Measurements from ENCODE around the gene NUP98.

The NUP98 gene

DNA sequence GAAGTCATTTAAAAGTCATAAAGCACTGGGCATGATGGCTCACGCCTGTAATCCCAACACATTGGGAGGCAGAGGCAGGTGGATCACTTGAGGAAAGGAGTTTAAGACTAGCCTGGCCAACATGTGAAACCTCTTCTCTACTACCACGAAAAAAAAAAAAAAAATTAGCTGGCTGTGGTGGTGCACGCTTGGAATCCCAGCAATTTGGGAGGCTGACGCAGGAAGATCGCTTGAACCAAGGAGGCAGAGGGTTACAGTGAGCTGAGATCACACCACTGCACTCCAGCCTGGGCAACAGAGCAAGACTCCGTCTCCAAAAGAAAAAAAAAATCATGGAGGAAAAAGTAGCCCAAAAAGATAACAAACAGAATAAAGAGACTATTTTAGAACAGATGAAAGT lies 42.2 kb downstream of the NUP98 start:
- H3K27me3 Mint-ChIP-seq, result no peaks in the 10 kb centered on the region
- no peaks in the 10 kb centered on the region for H3K4me1 Mint-ChIP-seq
- peaks cover 28 to 47% of the 10 kb centered on the region in 2 donors for H3K36me3 Mint-ChIP-seq
- ATAC-seq (replicated peaks), result no peak
- DNase-seq, result no peak
- no peaks in the 10 kb centered on the region for H3K9me3 Mint-ChIP-seq
- H3K27ac Mint-ChIP-seq, result peak overlapping the region; percentile 59
- H3K4me3 Mint-ChIP-seq, result no peak overlapping the region

DNA sequence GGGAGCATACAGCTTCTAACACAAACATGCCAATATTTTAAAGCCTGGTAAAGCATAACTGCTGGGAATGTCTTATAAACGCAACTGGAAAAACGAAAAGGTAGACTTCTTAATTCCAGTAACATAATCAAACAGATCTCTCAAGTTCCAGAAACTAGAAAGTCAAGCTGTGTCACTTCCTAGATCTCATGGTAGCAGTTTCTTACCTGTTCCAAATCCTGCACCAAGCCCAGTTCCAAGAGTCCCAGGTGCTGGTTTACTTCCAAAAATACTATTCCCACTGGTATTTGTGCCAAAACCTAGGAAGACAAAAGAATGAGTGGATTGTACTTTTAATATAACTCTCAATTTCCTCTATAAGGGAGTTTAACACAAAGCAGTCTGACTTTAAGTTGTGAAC lies 44.2 kb downstream of the NUP98 start:
- peaks cover 20 to 36% of the 10 kb centered on the region in 2 donors for H3K36me3 Mint-ChIP-seq
- no peak for ATAC-seq (replicated peaks)

DNA sequence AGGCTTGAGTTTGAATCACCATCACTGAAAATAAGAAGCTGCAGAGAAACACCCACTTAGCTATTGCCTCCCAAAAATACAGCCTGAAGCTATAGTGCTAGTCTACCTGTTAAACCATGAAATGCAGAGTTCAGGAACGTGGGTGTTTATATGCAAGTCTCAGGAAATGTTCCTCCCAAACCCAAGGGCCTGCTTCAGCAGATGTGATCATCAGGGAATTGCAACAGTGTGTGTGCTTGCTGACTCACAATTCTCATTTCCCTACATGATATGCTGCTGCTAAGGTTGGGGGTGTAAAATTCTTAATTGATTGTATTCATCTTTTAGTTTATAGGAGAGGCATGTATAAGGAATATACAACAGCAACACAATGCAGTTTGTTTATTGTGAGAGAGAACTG lies 49.6 kb downstream of the NUP98 start:
- peaks cover 4 to 29% of the 10 kb centered on the region in 2 donors for H3K36me3 Mint-ChIP-seq
- no peaks in the 10 kb centered on the region for H3K9me3 Mint-ChIP-seq
- H3K27ac Mint-ChIP-seq, result peak overlapping the region; percentile 37
- H3K4me1 Mint-ChIP-seq, result peaks cover 2 to 5% of the 10 kb centered on the region in 2 donors
- no peak for DNase-seq
- ATAC-seq (replicated peaks), result peak in 1 of 2 donors; percentile 31
- no peak overlapping the region for H3K4me3 Mint-ChIP-seq
- no peaks in the 10 kb centered on the region for H3K27me3 Mint-ChIP-seq

More for the DNA sequence above, 44.2 kb downstream of the NUP98 start:
- no peak for DNase-seq
- no peak overlapping the region for H3K4me3 Mint-ChIP-seq
- H3K27me3 Mint-ChIP-seq, result no peaks in the 10 kb centered on the region
- H3K27ac Mint-ChIP-seq, result peak overlapping the region; percentile 42
- no peaks in the 10 kb centered on the region for H3K4me1 Mint-ChIP-seq
- H3K9me3 Mint-ChIP-seq, result no peaks in the 10 kb centered on the region

DNA sequence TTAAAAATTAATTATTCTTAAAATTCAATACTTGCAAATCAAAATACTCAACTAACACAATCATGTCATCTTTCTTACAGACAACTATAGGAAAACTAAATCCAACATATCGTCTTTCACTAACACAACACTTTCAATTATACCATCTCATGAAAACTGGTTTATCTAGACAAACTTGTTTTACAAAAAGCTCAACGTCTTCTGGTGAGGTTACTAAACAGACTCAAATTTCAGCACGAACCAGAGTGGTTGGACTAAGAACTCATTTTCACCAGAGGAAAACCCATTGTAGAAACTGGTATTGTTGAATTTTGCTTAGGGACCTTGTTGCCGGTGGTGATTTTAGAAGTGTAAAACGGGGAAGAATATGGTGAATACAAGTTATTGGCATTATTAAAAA lies 52.2 kb downstream of the NUP98 start:
- ATAC-seq (replicated peaks) (no peak), DNase-seq (no peak)
- no peaks in the 10 kb centered on the region for H3K9me3 Mint-ChIP-seq
- no peak overlapping the region for H3K4me3 Mint-ChIP-seq
- H3K27me3 Mint-ChIP-seq, result no peaks in the 10 kb centered on the region
- no peak overlapping the region for H3K27ac Mint-ChIP-seq
- peaks cover 20 to 32% of the 10 kb centered on the region in 2 donors for H3K36me3 Mint-ChIP-seq
- H3K4me1 Mint-ChIP-seq, result peaks cover 2 to 5% of the 10 kb centered on the region in 2 donors

DNA sequence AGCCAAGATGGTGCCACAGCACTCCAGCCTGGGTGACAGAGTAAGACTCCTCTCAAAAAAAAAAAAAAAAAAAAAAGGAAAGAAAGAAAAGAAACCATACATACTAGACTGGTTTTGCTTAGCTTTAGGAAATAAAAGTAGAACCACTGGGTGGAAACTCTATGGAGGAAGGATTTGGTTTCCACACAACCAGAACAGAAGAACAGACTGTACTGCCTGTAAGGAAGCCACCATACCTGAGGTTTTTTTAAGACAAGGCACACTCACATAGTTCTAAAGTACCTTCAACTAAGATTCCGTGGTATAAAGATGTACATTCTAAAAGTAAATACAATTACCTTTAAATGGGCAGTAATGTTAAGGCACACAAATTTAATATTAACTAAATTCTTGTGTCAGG lies 58.6 kb downstream of the NUP98 start:
- no peak for DNase-seq
- H3K36me3 Mint-ChIP-seq, result peaks cover 35 to 41% of the 10 kb centered on the region in 2 donors
- no peaks in the 10 kb centered on the region for H3K27me3 Mint-ChIP-seq
- no peak overlapping the region for H3K27ac Mint-ChIP-seq
- no peak for ATAC-seq (replicated peaks)
- no peaks in the 10 kb centered on the region for H3K9me3 Mint-ChIP-seq
- no peak overlapping the region for H3K4me3 Mint-ChIP-seq
- no peaks in the 10 kb centered on the region for H3K4me1 Mint-ChIP-seq

DNA sequence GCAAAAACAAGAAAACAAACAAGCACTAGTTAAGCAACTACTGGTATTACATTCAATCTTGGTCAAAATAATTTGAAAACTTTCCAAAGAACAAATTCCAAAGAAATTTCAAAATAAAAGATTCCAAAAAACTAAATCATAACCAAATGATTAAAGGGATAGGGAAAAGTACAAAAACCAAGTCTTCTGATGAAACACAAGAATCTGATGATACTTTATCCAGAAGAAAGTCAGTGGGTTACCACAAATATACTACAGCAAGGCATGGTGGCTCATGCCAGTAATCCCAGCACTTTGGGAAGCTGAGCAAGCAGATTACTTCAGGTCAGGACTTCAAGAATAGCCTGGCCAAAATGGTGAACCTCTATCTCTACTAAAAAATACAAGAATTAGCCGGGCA lies 59.1 kb downstream of the NUP98 start:
- peaks cover 35 to 44% of the 10 kb centered on the region in 2 donors for H3K36me3 Mint-ChIP-seq
- no peak for DNase-seq

DNA sequence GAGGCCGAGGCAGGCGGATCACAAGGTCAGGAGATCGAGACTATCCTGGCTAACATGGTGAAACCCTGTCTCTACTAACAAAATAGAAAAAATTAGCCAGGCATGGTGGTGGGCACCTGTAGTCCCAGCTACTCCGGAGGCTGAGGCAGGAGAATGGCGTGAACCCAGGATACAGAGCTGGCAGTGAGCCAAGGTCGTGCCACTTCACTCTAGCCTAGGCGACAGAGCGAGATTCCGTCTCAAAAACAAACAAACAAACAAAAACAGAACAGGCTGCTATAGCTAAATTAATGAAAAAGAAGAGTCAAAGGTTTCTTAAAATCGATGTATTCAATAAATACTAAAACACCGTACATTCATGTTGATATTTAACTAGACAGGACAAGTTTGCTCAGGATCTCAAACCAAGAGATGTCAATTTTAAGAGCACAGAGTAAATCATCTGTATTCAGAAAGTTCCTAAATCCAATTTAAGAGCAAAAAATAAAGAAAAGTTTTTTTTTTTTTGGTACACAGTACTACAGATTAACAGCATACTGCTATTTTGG lies 59.9 kb downstream of the NUP98 start:
- H3K9me3 Mint-ChIP-seq, result no peaks in the 10 kb centered on the region
- peaks cover 37 to 51% of the 10 kb centered on the region in 2 donors for H3K36me3 Mint-ChIP-seq
- H3K27ac Mint-ChIP-seq, result no peak overlapping the region
- no peak for DNase-seq
- ATAC-seq (replicated peaks), result no peak
- H3K4me1 Mint-ChIP-seq, result no peaks in the 10 kb centered on the region
- no peaks in the 10 kb centered on the region for H3K27me3 Mint-ChIP-seq
- no peak overlapping the region for H3K4me3 Mint-ChIP-seq

More for the DNA sequence above, 59.1 kb downstream of the NUP98 start:
- no peak for ATAC-seq (replicated peaks)
- Mint-ChIP-seq H3K4me1 (no peaks in the 10 kb centered on the region), H3K27ac (no peak overlapping the region), H3K27me3 (no peaks in the 10 kb centered on the region), H3K9me3 (no peaks in the 10 kb centered on the region), H3K4me3 (no peak overlapping the region)

DNA sequence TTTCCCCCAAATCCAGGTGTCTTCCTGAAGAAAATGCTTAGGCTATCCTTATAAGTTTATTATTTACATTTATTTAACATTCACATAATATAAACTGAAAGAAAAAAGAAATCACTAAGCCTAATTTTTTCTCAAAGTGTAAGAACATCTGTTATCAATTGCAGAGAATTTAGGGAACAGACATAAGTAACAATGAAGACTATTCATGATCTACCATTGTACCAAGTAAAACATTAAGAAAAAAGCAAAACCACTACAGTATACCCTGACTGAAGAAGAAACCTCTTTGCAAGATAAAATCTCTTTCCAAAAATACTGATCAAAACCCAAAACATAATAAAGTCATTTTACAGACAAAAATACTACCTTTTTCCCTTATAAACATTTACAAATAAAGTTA lies 60.5 kb downstream of the NUP98 start:
- H3K27me3 Mint-ChIP-seq, result no peaks in the 10 kb centered on the region
- no peaks in the 10 kb centered on the region for H3K9me3 Mint-ChIP-seq
- H3K36me3 Mint-ChIP-seq, result peaks cover 34 to 47% of the 10 kb centered on the region in 2 donors
- no peak overlapping the region for H3K27ac Mint-ChIP-seq
- ATAC-seq (replicated peaks), result no peak
- no peak for DNase-seq
- no peaks in the 10 kb centered on the region for H3K4me1 Mint-ChIP-seq
- no peak overlapping the region for H3K4me3 Mint-ChIP-seq

DNA sequence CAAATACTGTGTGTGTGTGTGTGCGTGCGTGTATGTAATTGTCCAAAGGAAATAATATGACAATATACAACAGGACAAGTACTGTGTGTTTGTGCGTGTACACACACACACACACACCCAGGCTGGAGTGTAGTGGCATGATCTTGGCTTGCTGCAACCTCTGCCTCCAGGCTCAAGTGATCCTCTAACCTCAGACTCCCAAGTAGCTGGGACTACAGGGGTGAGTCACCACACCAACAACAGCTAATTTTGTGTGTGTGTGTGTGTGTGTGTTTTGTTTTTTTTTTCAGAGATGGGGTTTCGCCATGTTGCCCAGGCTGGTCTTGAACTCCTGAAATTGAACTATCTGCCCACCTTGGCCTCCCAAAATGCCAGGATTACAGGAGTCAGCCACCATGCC lies 61.5 kb downstream of the NUP98 start:
- Mint-ChIP-seq H3K27me3 (no peaks in the 10 kb centered on the region), H3K9me3 (no peaks in the 10 kb centered on the region), H3K4me1 (no peaks in the 10 kb centered on the region), H3K4me3 (no peak overlapping the region), H3K27ac (no peak overlapping the region), H3K36me3 (peaks cover 27 to 41% of the 10 kb centered on the region in 2 donors)
- DNase-seq (no peak), ATAC-seq (replicated peaks) (no peak)

DNA sequence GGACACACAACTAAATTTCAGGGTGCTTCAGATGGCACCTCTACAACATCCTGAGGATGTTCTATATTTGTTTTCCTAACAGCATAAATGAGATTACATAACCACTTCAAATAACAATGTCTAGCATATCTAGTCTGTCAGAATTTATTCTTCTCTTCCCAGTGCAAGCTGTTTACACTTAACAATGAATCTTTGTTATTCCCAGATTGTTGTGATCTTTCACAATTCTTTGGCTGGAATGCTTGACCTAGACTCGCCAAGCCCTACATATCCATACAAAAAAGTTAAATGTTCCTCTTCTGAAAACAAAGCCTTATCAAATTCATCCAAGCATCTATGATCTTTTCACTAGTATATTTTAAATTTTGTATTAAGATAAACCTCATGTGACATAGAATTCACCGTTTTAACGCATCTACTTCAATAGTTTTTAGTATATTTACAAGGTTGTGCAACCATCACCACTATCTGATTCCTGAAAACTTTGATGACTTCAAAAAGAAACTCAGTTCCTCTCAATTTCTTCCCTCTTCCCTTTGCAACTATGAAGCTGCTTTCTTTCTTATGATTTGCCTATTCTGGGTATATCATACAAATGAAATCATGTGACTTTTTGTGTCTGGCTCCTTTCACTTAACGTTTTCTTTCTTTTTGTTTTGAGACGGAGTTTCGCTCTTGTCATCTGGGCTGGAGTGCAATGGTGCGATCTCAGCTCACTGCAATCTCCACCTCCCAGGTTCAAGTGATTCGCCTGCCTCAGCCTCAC lies 64.5 kb downstream of the NUP98 start:
- Mint-ChIP-seq H3K9me3 (no peaks in the 10 kb centered on the region), H3K27ac (no peak overlapping the region)
- DNase-seq, result no peak

DNA sequence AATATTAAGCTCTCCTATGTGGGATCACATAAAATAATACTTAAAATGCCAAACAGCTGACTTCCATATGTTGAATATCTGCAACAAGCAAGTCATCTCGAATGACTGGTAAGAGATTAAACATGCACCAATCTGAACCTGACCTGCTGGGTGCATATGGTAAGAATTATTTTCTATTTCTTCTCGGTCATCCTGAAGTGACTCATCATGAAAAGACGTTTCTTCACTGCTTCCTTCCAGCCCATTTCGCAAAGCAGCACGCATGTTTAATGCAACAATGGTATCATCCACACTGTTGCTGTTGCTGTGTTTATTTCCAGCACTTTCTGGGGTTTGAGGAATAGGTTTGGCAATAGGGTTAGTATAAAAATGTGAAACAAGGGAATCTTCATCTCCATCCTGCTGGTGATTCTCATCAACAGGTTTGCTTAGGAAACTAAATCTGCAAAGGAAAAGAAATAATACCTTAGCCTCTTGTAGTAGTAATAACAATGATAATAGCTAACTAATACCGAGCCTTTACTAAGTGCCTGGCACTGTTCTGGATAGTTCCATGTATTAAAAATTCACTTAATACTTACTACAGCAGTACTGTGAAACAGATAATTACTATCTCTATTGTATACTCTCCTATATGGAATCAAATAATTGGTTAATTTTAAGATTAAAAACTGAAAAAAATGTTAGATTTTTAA lies 74.2 kb downstream of the NUP98 start:
- DNase-seq (no peak), ATAC-seq (replicated peaks) (no peak)
- no peaks in the 10 kb centered on the region for H3K9me3 Mint-ChIP-seq
- peaks cover 48 to 58% of the 10 kb centered on the region in 2 donors for H3K36me3 Mint-ChIP-seq
- no peak overlapping the region for H3K27ac Mint-ChIP-seq
- no peaks in the 10 kb centered on the region for H3K4me1 Mint-ChIP-seq
- H3K4me3 Mint-ChIP-seq, result no peak overlapping the region
- H3K27me3 Mint-ChIP-seq, result no peaks in the 10 kb centered on the region

More for the DNA sequence above, 64.5 kb downstream of the NUP98 start:
- no peak overlapping the region for H3K4me3 Mint-ChIP-seq
- H3K4me1 Mint-ChIP-seq, result peaks cover 0 to 2% of the 10 kb centered on the region in 2 donors
- no peaks in the 10 kb centered on the region for H3K27me3 Mint-ChIP-seq
- no peak for ATAC-seq (replicated peaks)
- H3K36me3 Mint-ChIP-seq, result peaks cover 37 to 58% of the 10 kb centered on the region in 2 donors

DNA sequence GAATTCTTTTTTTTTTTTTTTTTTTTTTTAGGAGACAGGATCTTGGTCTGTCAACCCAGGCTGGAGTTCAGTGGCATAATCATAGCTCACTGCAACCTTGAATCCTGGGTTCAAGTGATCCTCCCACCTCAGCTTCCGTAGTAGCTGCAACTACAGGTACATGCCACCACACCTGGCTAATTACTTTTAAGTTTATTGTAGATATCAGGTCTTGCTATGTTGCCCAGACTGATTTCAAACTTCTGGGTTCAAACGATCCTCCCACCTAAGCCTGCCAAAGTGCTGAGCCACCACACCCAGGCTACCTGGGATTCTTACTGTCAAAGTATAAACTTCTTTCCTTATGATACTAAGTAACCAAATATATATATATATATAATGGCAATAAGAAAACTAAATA lies 75.3 kb downstream of the NUP98 start:
- Mint-ChIP-seq H3K4me3 (no peak overlapping the region), H3K27me3 (no peaks in the 10 kb centered on the region), H3K27ac (no peak overlapping the region), H3K4me1 (no peaks in the 10 kb centered on the region), H3K9me3 (no peaks in the 10 kb centered on the region), H3K36me3 (peaks cover 45 to 53% of the 10 kb centered on the region in 2 donors)
- ATAC-seq (replicated peaks) (no peak), DNase-seq (no peak)

DNA sequence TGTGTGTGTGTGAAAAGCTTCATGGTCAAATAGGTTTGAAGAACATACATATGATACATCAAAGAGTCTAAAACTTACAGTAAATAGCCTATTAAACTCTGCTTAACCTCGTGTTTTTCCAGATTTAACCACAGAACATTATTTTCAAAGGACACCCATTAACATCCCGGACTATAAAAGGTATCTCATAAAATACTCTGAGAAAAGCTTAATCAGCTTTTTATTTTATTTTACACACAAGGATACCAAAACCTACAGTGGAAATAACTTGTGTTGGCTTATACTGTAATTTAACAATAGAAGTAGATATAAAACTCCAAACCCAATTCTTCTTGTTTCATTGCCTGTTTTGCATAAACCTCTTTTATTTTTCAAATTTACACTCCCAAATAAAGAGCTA lies 76.4 kb downstream of the NUP98 start:
- H3K36me3 Mint-ChIP-seq, result peaks cover 37 to 47% of the 10 kb centered on the region in 2 donors
- H3K9me3 Mint-ChIP-seq, result no peaks in the 10 kb centered on the region
- H3K27me3 Mint-ChIP-seq, result no peaks in the 10 kb centered on the region
- DNase-seq (no peak), ATAC-seq (replicated peaks) (no peak)
- no peaks in the 10 kb centered on the region for H3K4me1 Mint-ChIP-seq
- H3K4me3 Mint-ChIP-seq, result no peak overlapping the region
- no peak overlapping the region for H3K27ac Mint-ChIP-seq

DNA sequence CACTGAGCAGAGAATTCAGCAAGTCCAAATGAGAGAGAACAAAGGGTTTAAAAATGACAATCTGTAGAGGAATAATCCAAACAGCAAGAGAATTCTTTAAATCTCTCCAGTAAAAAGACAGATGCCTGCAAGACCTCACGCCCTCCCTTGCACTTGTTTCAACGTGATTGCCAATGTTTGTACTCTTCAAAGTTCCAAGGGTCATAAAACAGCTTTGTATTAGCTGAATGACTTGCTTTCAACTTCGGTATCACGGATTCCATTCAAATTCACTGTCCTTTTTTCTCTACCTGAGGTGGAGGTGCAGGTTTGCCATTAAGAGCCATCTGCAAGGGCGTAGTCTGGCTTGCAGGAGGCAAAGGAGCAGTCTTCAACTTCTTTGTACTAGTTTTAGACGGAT lies 85.1 kb downstream of the NUP98 start:
- no peak overlapping the region for H3K4me3 Mint-ChIP-seq
- no peak for DNase-seq
- peaks cover 3 to 7% of the 10 kb centered on the region in 2 donors for H3K4me1 Mint-ChIP-seq
- no peak for ATAC-seq (replicated peaks)
- no peaks in the 10 kb centered on the region for H3K9me3 Mint-ChIP-seq
- H3K36me3 Mint-ChIP-seq, result peaks cover 35 to 46% of the 10 kb centered on the region in 2 donors
- no peak overlapping the region for H3K27ac Mint-ChIP-seq
- H3K27me3 Mint-ChIP-seq, result no peaks in the 10 kb centered on the region

All from stimulated activated naive B cell treated with anti-CD40 and anti-IgM and Interleukin-4, amounts not matched to agents 10 μg/mL and 1 μg/mL and 100 μg/mL, for 72 hours (primary cell).